Measurements from ENCODE around the gene SLC41A1.

SLC41A1 gene

DNA sequence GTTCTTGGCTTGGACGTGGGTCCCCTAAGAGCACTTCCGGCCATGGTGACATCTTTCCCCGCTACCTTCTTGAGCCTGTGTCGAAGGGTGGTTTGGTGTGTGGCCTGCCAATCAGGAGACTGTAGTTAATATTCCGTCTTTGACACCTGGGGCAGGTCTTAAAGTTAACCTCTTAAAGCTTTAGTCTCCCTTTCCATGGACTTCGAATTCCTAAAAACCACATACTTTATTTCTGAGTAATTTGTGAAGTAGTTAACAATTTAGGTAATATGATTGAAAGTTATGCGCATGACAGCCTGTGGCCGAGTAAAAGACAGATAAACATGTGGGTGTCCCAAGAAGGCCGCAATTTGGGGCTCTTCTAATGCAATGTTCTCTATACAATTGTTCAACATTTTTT is 27.6 kb downstream of the SLC41A1 start:
- H3K9me3 ChIP-seq: no peaks in the 10 kb centered on the region
- peaks cover 0 to 24% (median 12%) of the 10 kb centered on the region in 4 donors for H3K4me1 ChIP-seq
- no peak overlapping the region for H3K27ac ChIP-seq
- H3K4me3 ChIP-seq: no peak overlapping the region
- peaks cover 6% of the 10 kb centered on the region in 3 donors for H3K36me3 ChIP-seq
- no peaks in the 10 kb centered on the region for H3K27me3 ChIP-seq
- no peak for DNase-seq
- intact Hi-C loops (cut with DNase I; ENCODE audit: low total_unique reads): no loop called here
- TF ChIP-seq, protein P1, sequence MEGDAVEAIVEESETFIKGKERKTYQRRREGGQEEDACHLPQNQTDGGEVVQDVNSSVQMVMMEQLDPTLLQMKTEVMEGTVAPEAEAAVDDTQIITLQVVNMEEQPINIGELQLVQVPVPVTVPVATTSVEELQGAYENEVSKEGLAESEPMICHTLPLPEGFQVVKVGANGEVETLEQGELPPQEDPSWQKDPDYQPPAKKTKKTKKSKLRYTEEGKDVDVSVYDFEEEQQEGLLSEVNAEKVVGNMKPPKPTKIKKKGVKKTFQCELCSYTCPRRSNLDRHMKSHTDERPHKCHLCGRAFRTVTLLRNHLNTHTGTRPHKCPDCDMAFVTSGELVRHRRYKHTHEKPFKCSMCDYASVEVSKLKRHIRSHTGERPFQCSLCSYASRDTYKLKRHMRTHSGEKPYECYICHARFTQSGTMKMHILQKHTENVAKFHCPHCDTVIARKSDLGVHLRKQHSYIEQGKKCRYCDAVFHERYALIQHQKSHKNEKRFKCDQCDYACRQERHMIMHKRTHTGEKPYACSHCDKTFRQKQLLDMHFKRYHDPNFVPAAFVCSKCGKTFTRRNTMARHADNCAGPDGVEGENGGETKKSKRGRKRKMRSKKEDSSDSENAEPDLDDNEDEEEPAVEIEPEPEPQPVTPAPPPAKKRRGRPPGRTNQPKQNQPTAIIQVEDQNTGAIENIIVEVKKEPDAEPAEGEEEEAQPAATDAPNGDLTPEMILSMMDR (IDR thresholded peaks at IDR 0.05): no peak

DNA sequence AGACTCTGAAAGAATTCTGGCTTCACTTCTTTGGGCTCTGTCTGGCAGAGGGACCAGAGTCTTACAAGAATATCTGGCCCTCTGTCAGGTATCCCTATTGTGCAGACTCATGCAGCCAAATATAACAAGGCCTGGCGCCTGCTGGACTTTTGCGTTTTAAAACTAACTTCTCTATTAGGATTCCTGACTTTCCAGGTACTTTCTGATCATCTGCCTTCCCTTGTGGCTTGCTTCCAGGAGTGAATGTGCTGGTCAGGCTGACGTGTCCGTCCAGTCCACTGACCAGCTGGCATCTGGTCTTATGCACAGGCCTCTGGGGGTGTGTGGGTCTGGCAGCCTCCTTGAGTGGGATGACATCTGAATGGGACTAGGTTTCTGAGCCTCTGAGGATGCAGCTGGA is 29.1 kb downstream of the SLC41A1 start:
- peak overlapping the region; percentile 53 to 77 for H3K27ac ChIP-seq
- H3K9me3 ChIP-seq: no peaks in the 10 kb centered on the region
- TF ChIP-seq, protein P1 (IDR thresholded peaks at IDR 0.05): no peak
- no peaks in the 10 kb centered on the region for H3K27me3 ChIP-seq
- no peaks in the 10 kb centered on the region for H3K36me3 ChIP-seq
- intact Hi-C loops (cut with DNase I; ENCODE audit: low total_unique reads): no loop called here
- peaks cover 0 to 24% (median 12%) of the 10 kb centered on the region in 4 donors for H3K4me1 ChIP-seq
- peak; percentile 75 to 83 for DNase-seq
- no peak overlapping the region for H3K4me3 ChIP-seq

DNA sequence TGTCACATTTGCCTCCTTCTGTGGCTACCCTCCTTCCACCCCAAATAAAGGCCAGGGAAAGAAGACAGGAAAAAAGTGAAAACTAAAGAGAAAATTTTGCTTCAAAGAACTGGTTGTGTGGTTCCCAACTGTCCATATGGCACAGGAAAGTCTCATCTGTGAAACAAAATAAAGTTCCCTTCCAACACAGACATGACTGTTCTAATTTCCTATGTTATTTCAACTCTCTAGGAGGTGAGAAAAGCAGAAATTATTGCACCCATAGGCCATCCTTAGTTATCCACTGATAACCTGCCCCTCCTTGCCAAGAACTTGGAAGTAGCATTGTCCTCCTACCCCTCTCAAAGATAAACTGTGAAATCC is 29.6 kb downstream of the SLC41A1 start:
- Histone ChIP-seq H3K4me3 (no peak overlapping the region), H3K27ac (peak overlapping the region; percentile 53 to 77), H3K36me3 (no peaks in the 10 kb centered on the region), H3K9me3 (no peaks in the 10 kb centered on the region), H3K4me1 (peaks cover 0 to 24% (median 12%) of the 10 kb centered on the region in 4 donors), H3K27me3 (no peaks in the 10 kb centered on the region)
- intact Hi-C loops (cut with DNase I; ENCODE audit: low total_unique reads): no loop called here
- TF ChIP-seq, protein P1 (IDR thresholded peaks at IDR 0.05): no peak
- DNase-seq: no peak

DNA sequence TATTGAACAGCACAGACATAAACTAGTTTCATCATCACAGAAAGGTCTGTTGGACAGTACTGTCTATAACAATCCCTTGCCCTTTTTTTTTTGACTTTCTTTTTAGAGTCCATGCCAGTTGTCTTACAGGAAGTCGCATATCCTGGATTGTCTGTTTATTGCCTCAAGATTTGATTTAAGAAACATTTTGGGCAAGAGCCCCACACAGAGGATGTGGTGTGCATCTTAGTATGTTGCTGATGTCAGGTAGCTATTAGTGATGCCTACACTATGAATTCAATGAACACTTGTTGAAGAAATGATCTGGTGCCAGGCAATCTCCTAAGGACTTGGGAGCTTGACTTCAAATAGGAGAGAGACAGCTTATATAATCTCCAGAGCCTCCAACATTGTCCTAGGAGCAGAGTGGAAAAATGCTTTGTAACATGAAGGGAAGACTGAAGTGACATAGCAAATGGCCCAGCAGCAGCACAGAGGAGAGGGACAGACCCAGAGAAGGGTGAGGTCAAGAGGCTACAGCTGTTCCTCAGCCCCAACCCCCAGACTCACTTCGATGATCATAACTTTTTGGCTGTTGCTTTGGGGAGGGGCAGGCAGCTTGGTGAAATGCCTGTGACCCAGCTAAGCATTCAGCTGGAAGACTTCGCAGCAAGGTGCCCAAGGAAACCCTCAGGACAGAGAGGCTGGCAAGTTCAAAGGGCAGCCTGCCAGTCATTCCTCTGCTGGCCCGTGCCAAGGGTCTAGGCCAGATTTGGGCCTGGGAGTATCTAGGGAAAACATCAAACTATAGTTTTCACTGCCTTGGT is 30.2 kb downstream of the SLC41A1 start:
- Histone ChIP-seq H3K27ac (peak overlapping the region; percentile 53 to 77), H3K27me3 (no peaks in the 10 kb centered on the region), H3K4me1 (peaks cover 0 to 24% (median 12%) of the 10 kb centered on the region in 4 donors), H3K9me3 (no peaks in the 10 kb centered on the region), H3K36me3 (no peaks in the 10 kb centered on the region), H3K4me3 (no peak overlapping the region)
- no peak for DNase-seq
- TF ChIP-seq, protein P1 (IDR thresholded peaks at IDR 0.05): no peak
- intact Hi-C loops (cut with DNase I; ENCODE audit: low total_unique reads): no loop called here

DNA sequence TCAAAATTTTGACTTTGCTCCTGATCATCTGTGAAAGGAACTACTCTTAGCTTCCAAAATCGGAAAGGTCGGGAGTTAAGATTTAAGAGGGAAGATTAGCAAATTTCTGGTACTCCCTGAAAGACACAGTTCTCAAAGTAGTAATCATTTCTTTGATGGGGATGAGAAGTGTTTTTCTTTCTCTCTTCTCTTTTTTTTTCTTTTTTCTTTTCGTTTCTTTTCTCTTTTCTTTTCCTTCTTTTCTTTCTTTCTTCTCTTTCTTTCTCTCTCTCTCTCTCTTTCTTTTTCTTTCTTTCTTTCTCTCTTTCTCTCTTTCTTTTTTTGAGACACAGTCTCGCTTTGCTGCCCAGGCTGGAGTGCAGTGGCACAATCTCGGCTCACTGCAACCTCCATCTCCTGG is 32.7 kb downstream of the SLC41A1 start:
- Histone ChIP-seq H3K4me1 (peaks cover 0 to 35% (median 15%) of the 10 kb centered on the region in 4 donors), H3K36me3 (no peaks in the 10 kb centered on the region), H3K4me3 (no peak overlapping the region), H3K9me3 (no peaks in the 10 kb centered on the region), H3K27ac (no peak overlapping the region), H3K27me3 (no peaks in the 10 kb centered on the region)
- intact Hi-C loops (cut with DNase I; ENCODE audit: low total_unique reads): no loop called here
- TF ChIP-seq, protein P1 (IDR thresholded peaks at IDR 0.05): no peak
- no peak for DNase-seq

All from tibial artery (tissue), 4 donors.